Measurements from ENCODE around the gene ME3.

- TF ChIP-seq EZH2 (IDR thresholded peaks at IDR 0.05; ENCODE audit: insufficient read depth, poor library complexity, severe bottlenecking), result no peak
- TF ChIP-seq EZH2phosphoT487 (IDR thresholded peaks at IDR 0.05; ENCODE audit: insufficient read depth, low read depth), result no peak
Observed at GRCh38 chr11:86395061-86395551, 277.3 kb downstream of the ME3 start.

All from GM23248 (cell line).